PC-9 (cell line): ENCODE data around the gene PHACTR4. TPM values are rescaled to one million over a fixed set of nuclear protein-coding genes. Genes with fewer than 3 reads are reported as not detected.

Source experiments
- BruUV-seq: library from RNA; stranded (reverse); fragments of 400-500 nt; replicated peaks from 2 replicates; lab custom pipeline; 2021; lab: Mats Ljungman, UMichigan
- CTCF ChIA-PET: fragments of 300-600 bp; sonication (Branson Sonifier 250); formaldehyde crosslinking; loops from one replicate; lab custom pipeline; 2022; ENCODE audit warnings: antibody characterized with exemption; lab: Charles Lee
- POLR2A ChIA-PET: fragments of 300-600 bp; sonication (Branson Sonifier 250); formaldehyde crosslinking; loops from one replicate; lab custom pipeline; 2022; ENCODE audit warnings: antibody characterized with exemption; ENCODE audit not compliant: unreplicated experiment; lab: Charles Lee
- DNase-seq, 2 experiments: peaks; one replicate each; pipeline versions ENCODE4 v3.0.0 to v3.0.0-alpha.2; 2015 to 2022; ENCODE audit warnings: mixed read lengths in 1 of 2
- H2AFZ ChIP-seq: fragments of 200-600 bp; sonication (generic); 2 replicates; pipeline ENCODE4 v1.8.1; 2017; ENCODE audit warnings: antibody characterized with exemption
- H3F3A ChIP-seq: fragments of 200-600 bp; sonication (generic); 2 replicates; pipeline ENCODE4 v1.8.1; 2017; ENCODE audit warnings: antibody characterized with exemption, mild to moderate bottlenecking, low read depth; ENCODE audit not compliant: insufficient read depth
- H3K27ac ChIP-seq: fragments of 200-600 bp; sonication (generic); 2 replicates; pipeline ENCODE4 v1.6.1; 2016; ENCODE audit warnings: mixed run types
- H3K27me3 ChIP-seq: fragments of 200-600 bp; sonication (generic); 2 replicates; pipeline ENCODE4 v1.6.1; 2016; ENCODE audit warnings: low read depth, mixed run types; ENCODE audit not compliant: insufficient read depth
- H3K36me3 ChIP-seq: fragments of 200-600 bp; sonication (generic); 2 replicates; pipeline ENCODE4 v1.6.1; 2016; ENCODE audit warnings: low read depth, mixed run types
- H3K4me1 ChIP-seq: fragments of 200-600 bp; sonication (generic); replicated peaks from 2 replicates; pipeline ENCODE4 v1.6.1; 2016; ENCODE audit warnings: mixed run types; ENCODE audit not compliant: insufficient read depth
- H3K4me2 ChIP-seq: fragments of 200-600 bp; sonication (generic); 2 replicates; pipeline ENCODE4 v1.6.1; 2017; ENCODE audit warnings: mixed run types
- H3K4me3 ChIP-seq: fragments of 200-600 bp; sonication (generic); 2 replicates; pipeline ENCODE4 v1.6.1; 2016; ENCODE audit warnings: mixed run types
- H3K79me2 ChIP-seq: fragments of 200-600 bp; sonication (generic); 2 replicates; pipeline ENCODE4 v1.6.1; 2017; ENCODE audit warnings: low read depth, mixed run types
- H3K9me2 ChIP-seq: fragments of 200-600 bp; sonication (generic); 2 replicates; pipeline ENCODE4 v1.8.1; 2017; ENCODE audit warnings: mild to moderate bottlenecking; ENCODE audit not compliant: insufficient read depth
- H3K9me3 ChIP-seq: fragments of 200-600 bp; sonication (generic); 2 replicates; pipeline ENCODE4 v1.8.1; 2016; ENCODE audit warnings: low read depth; ENCODE audit not compliant: insufficient read depth
- H4K20me1 ChIP-seq: fragments of 200-600 bp; sonication (generic); 2 replicates; pipeline ENCODE4 v1.8.1; 2017; ENCODE audit not compliant: insufficient read depth
- EZH2 ChIP-seq: fragments of 200-600 bp; sonication (generic); IDR thresholded peaks from 2 replicates; pipeline ENCODE4 v1.8.0; 2017; ENCODE audit warnings: antibody characterized with exemption, low read depth
- intact Hi-C: fragments of 100-400 bp; cut with micrococcal nuclease; formaldehyde crosslinking; loops from one replicate; pipeline ENCODE4 v1.10.0; 2022; ENCODE audit not compliant: unreplicated experiment
- total RNA-seq: library from RNA; stranded (reverse); gene quantifications from 2 replicates; pipeline ENCODE4 v1.2.3, GENCODE V29; 2021
- TF ChIP-seq, protein P1 (sequence below): fragments of 200-600 bp; sonication (generic); conservative IDR thresholded peaks from 2 replicates; pipeline ENCODE4 v1.6.1; 2017; ENCODE audit warnings: mixed run types, antibody characterized with exemption, mild to moderate bottlenecking, moderate library complexity

The PHACTR4 gene
- total RNA-seq, 1 experiment from 2014 or later, result 45.1 TPM

- Histone ChIP-seq H3K9me3 (no peaks in the 10 kb centered on the region), H3K4me1 (peaks cover 25% of the 10 kb centered on the region), H2AFZ (no peak overlapping the region), H3K79me2 (peaks cover 40% of the 10 kb centered on the region), H3K4me3 (peak overlapping the region; percentile 83), H3F3A (peaks cover 71% of the 10 kb centered on the region), H3K27ac (peak overlapping the region; percentile 99), H3K4me2 (peak overlapping the region; percentile 99), H3K9me2 (no peaks in the 10 kb centered on the region), H4K20me1 (peaks cover 31% of the 10 kb centered on the region), H3K36me3 (peaks cover 45% of the 10 kb centered on the region), H3K27me3 (0 out of 2 replicates have a peak, but pooled peaks cover 3% of the 10 kb centered on the region)
- CTCF ChIA-PET, result no interaction called here
- BruUV-seq, result no TSS peak
- TF ChIP-seq EZH2, result no peak
- TF ChIP-seq, protein P1, sequence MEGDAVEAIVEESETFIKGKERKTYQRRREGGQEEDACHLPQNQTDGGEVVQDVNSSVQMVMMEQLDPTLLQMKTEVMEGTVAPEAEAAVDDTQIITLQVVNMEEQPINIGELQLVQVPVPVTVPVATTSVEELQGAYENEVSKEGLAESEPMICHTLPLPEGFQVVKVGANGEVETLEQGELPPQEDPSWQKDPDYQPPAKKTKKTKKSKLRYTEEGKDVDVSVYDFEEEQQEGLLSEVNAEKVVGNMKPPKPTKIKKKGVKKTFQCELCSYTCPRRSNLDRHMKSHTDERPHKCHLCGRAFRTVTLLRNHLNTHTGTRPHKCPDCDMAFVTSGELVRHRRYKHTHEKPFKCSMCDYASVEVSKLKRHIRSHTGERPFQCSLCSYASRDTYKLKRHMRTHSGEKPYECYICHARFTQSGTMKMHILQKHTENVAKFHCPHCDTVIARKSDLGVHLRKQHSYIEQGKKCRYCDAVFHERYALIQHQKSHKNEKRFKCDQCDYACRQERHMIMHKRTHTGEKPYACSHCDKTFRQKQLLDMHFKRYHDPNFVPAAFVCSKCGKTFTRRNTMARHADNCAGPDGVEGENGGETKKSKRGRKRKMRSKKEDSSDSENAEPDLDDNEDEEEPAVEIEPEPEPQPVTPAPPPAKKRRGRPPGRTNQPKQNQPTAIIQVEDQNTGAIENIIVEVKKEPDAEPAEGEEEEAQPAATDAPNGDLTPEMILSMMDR, result no peak
- intact Hi-C loops, result loop anchor here (5.0 kb wide), 3 partner anchors 70 to 260 kb away; partner anchors contain the start of gene RNU11
- POLR2A ChIA-PET, result interaction anchor here (0.7 kb wide), 2 partner anchors 27 to 95 kb away, joined by 7 to 22 read pairs; no protein-coding TSS in a partner anchor
- DNase-seq, result no peak
Observed at GRCh38 chr1:28507247-28507645, 137.7 kb downstream of the PHACTR4 start.

DNA sequence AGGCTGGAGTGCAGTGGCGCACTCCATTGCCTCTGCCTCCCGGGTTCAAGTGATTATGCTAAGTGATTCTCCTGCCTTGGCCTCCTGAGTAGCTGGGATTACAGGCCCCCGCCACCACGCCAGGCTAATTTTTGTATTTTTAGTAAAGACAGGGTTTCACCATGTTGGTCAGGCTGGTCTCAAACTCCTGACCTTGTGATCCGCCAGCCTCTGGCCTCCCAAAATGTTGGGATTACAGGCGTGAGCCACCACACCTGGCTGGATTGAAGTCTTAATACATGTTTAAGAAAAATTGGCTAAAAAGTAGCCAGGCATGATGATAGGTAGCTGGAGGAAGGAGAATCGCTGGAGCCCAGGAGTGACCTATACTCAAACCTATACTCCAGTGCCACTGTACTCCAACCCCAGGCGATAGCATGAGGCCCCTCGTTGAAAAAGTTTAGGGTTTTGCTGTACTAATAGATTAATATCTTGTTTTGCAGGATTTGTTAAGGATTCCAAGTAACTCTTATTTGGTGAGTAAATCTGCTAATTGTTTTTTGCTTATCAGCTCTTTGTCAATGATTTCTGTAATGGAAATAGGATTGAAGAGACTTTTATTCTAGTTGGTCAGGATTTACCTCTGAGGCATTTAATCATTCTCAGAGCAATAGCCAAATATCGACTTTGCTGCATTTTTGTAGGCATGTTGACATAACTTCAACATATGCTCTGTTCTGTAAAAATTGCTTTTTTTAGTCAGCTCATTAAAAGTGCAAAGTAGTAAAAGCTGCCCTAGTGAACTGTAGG lies 138.3 kb downstream of the PHACTR4 start:
- no peak for DNase-seq
- Histone ChIP-seq H4K20me1 (peaks cover 37% of the 10 kb centered on the region), H3F3A (peaks cover 77% of the 10 kb centered on the region), H3K4me3 (peak overlapping the region; percentile 83), H3K27ac (peak overlapping the region; percentile 99), H3K9me3 (no peaks in the 10 kb centered on the region), H3K4me2 (peak overlapping the region; percentile 99), H3K9me2 (no peaks in the 10 kb centered on the region), H3K27me3 (0 out of 2 replicates have a peak, but pooled peaks cover 3% of the 10 kb centered on the region), H3K4me1 (peaks cover 25% of the 10 kb centered on the region), H3K79me2 (peaks cover 40% of the 10 kb centered on the region), H2AFZ (no peak overlapping the region), H3K36me3 (peaks cover 45% of the 10 kb centered on the region)
- no peak for TF ChIP-seq EZH2
- TF ChIP-seq, protein P1, result no peak
- CTCF ChIA-PET, result no interaction called here
- no TSS peak for BruUV-seq
- intact Hi-C loops, result loop anchor here (2.0 to 5.0 kb wide), 4 partner anchors 71 to 261 kb away; partner anchors contain the start of gene RNU11
- POLR2A ChIA-PET, result interaction anchor here (0.6 to 0.7 kb wide), 2 partner anchors 9 to 95 kb away, joined by 3 to 22 read pairs; no protein-coding TSS in a partner anchor

- ChIA-PET CTCF (no interaction called here), POLR2A (interaction anchor here (0.6 to 0.9 kb wide), 3 partner anchors 9 to 154 kb away, joined by 3 to 8 read pairs (median 4); no protein-coding TSS in a partner anchor)
- peaks cover 42% of the 10 kb centered on the region for H4K20me1 ChIP-seq
Observed at GRCh38 chr1:28508435-28508754, 138.9 kb downstream of the PHACTR4 start.

More at GRCh38 chr1:28508435-28508754, 138.9 kb downstream of the PHACTR4 start:
- Histone ChIP-seq H3K4me3 (peak overlapping the region; percentile 83), H3K36me3 (peaks cover 45% of the 10 kb centered on the region), H3K9me3 (no peaks in the 10 kb centered on the region), H3K4me2 (peak overlapping the region; percentile 99), H3K4me1 (peaks cover 25% of the 10 kb centered on the region), H3F3A (peaks cover 82% of the 10 kb centered on the region), H2AFZ (no peak overlapping the region), H3K27me3 (0 out of 2 replicates have a peak, but pooled peaks cover 3% of the 10 kb centered on the region), H3K27ac (peak overlapping the region; percentile 99), H3K9me2 (no peaks in the 10 kb centered on the region), H3K79me2 (peaks cover 40% of the 10 kb centered on the region)
- no TSS peak for BruUV-seq
- TF ChIP-seq, protein P1, result no peak
- TF ChIP-seq EZH2, result no peak
- DNase-seq, result no peak
- intact Hi-C loops, result loop anchor here (2.0 to 5.0 kb wide), 4 partner anchors 71 to 261 kb away; partner anchors contain the start of gene RNU11
